ENCODE measurements around the gene SAMSN1. TPM values are rescaled to one million over a fixed set of nuclear protein-coding genes. Genes with fewer than 3 reads are reported as not detected.

Gene SAMSN1
- total RNA-seq, 1 experiment from 2014 or later: 2.8 TPM

GRCh38 chr21:14541841-14542490 lies 4.1 kb downstream of the SAMSN1 start:
- Histone ChIP-seq H3K79me1 (ENCODE audit: insufficient read depth, low read depth, low read length, poor library complexity, severe bottlenecking) (no peaks in the 10 kb centered on the region), H2AK5ac (ENCODE audit: insufficient read length, low read length) (no peak overlapping the region), H3T11ph (ENCODE audit: low read length) (no peak overlapping the region), H3K14ac (ENCODE audit: insufficient read depth, low read length) (no peak overlapping the region), H4K8ac (replicated peaks; ENCODE audit: insufficient read length, low read depth, low read length) (no peak overlapping the region), H3K23me2 (ENCODE audit: insufficient read length, low read depth, low read length, poor library complexity, severe bottlenecking) (no peaks in the 10 kb centered on the region), H2BK5ac (ENCODE audit: insufficient read length, low read length) (no peak overlapping the region), H4K91ac (ENCODE audit: insufficient read length, low read depth, low read length) (no peak overlapping the region), H3K23ac (ENCODE audit: insufficient read length, low read depth, low read length) (no peak overlapping the region), H3K56ac (ENCODE audit: insufficient read length, low read depth, low read length) (no peak overlapping the region), H4K5ac (ENCODE audit: insufficient read length, low read depth, low read length) (no peak overlapping the region), H4K20me1 (ENCODE audit: control insufficient read depth, insufficient read depth, insufficient read length) (no peaks in the 10 kb centered on the region), H3K4me2 (ENCODE audit: insufficient read depth, insufficient read length, low read length) (no peak overlapping the region), H3K27ac (ENCODE audit: insufficient read length, low read depth, low read length) (no peak overlapping the region), H2AFZ (ENCODE audit: low read length) (no peak overlapping the region), H3K27me3 (ENCODE audit: insufficient read depth, low read length) (no peaks in the 10 kb centered on the region), H3K79me2 (ENCODE audit: insufficient read depth, low read length) (no peaks in the 10 kb centered on the region), H3K18ac (ENCODE audit: insufficient read length, low read depth, low read length) (no peak overlapping the region), H3K9ac (ENCODE audit: extremely low read depth, insufficient read length, low read length) (no peak overlapping the region), H3K4ac (ENCODE audit: low read depth, low read length) (no peak overlapping the region), H2BK120ac (ENCODE audit: low read depth, low read length, poor library complexity, severe bottlenecking) (no peak overlapping the region), H3K9me3 (ENCODE audit: control insufficient read depth, low read depth, low read length) (no peaks in the 10 kb centered on the region), H2BK20ac (ENCODE audit: low read depth, low read length, poor library complexity, severe bottlenecking) (no peak overlapping the region), H2BK15ac (ENCODE audit: low read depth, low read length) (no peak overlapping the region), H3K4me1 (ENCODE audit: insufficient read depth, low read length) (no peaks in the 10 kb centered on the region), H2BK12ac (ENCODE audit: insufficient read length, low read depth, low read length) (no peak overlapping the region)
- no peaks in the 10 kb centered on the region for H3K4me1 Mint-ChIP-seq
- WGBS (ENCODE audit: extremely low coverage, insufficient read length, low lambda C conversion rate): 100% methylated on average over 2 of the region's 8 CpGs
- no peaks in the 10 kb centered on the region for H3K27me3 Mint-ChIP-seq (ENCODE audit: low read depth)
- no peak overlapping the region for H3K4me3 Mint-ChIP-seq
- H3K27ac Mint-ChIP-seq: no peak overlapping the region
- no peak for TF ChIP-seq CTCF (conservative IDR thresholded peaks at IDR 0.05)
- H3K36me3 Mint-ChIP-seq (ENCODE audit: insufficient read depth in 1 of 3, low read depth in 3 of 3): peaks cover 0 to 3% (median 0%) of the 10 kb centered on the region in 3 experiments; a peak in 2 of 7 replicates
- H3K9me3 Mint-ChIP-seq: peaks cover 0 to 4% of the 10 kb centered on the region in 2 experiments; a peak in 3 of 5 replicates
- no peak for DNase-seq

Data from H9 (cell line).